ENCODE measurements around the gene PKN2.
A peak's percentile ranks its signal among the peaks of the same experiment; 100 is the strongest.
"Not testable (repeated sequence)": the region's sequence is repeated elsewhere in the genome, so short reads cannot be mapped to it uniquely, and the experiment has no call there.

The PKN2 gene

GRCh38 chr1:88825721-88826120 is 141.6 kb downstream of the PKN2 start:
- TF ChIP-seq, protein P1, sequence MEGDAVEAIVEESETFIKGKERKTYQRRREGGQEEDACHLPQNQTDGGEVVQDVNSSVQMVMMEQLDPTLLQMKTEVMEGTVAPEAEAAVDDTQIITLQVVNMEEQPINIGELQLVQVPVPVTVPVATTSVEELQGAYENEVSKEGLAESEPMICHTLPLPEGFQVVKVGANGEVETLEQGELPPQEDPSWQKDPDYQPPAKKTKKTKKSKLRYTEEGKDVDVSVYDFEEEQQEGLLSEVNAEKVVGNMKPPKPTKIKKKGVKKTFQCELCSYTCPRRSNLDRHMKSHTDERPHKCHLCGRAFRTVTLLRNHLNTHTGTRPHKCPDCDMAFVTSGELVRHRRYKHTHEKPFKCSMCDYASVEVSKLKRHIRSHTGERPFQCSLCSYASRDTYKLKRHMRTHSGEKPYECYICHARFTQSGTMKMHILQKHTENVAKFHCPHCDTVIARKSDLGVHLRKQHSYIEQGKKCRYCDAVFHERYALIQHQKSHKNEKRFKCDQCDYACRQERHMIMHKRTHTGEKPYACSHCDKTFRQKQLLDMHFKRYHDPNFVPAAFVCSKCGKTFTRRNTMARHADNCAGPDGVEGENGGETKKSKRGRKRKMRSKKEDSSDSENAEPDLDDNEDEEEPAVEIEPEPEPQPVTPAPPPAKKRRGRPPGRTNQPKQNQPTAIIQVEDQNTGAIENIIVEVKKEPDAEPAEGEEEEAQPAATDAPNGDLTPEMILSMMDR (IDR thresholded peaks at IDR 0.05; ENCODE audit: low read depth, low read length, missing control alignments): no peak
- no peak overlapping the region for H3K27ac ChIP-seq
- DNase-seq: no peak
- in situ Hi-C loops (cut with HindIII; ENCODE audit: low pct_ligation_motif_present, low sequenced_read_pairs): no loop called here
- H3K4me3 ChIP-seq (ENCODE audit: low read depth, low read length): no peak overlapping the region
- peaks cover 4% of the 10 kb centered on the region for H3K36me3 ChIP-seq (replicated peaks)
- no peaks in the 10 kb centered on the region for H3K27me3 ChIP-seq (replicated peaks)

GRCh38 chr1:88847643-88848042 is 163.6 kb downstream of the PKN2 start:
- in situ Hi-C loops (cut with HindIII; ENCODE audit: low pct_ligation_motif_present, low sequenced_read_pairs): no loop called here
- Histone ChIP-seq H3K36me3 (replicated peaks) (peaks cover 5% of the 10 kb centered on the region), H3K27ac (no peak overlapping the region), H3K4me3 (ENCODE audit: low read depth, low read length) (no peak overlapping the region), H3K27me3 (replicated peaks) (no peaks in the 10 kb centered on the region)
- no peak for DNase-seq
- TF ChIP-seq, protein P1 (IDR thresholded peaks at IDR 0.05; ENCODE audit: low read depth, low read length, missing control alignments): no peak

- peaks cover 14% of the 10 kb centered on the region for H3K36me3 ChIP-seq (replicated peaks)
- no peak overlapping the region for H3K4me3 ChIP-seq (ENCODE audit: low read depth, low read length)
- in situ Hi-C loops (cut with HindIII; ENCODE audit: low pct_ligation_motif_present, low sequenced_read_pairs): no loop called here
- no peaks in the 10 kb centered on the region for H3K27me3 ChIP-seq (replicated peaks)
- DNase-seq: no peak
- H3K27ac ChIP-seq: no peak overlapping the region
- TF ChIP-seq, protein P1 (IDR thresholded peaks at IDR 0.05; ENCODE audit: low read depth, low read length, missing control alignments): no peak
Observed at GRCh38 chr1:88851303-88852063, 167.4 kb downstream of the PKN2 start.

DNA sequence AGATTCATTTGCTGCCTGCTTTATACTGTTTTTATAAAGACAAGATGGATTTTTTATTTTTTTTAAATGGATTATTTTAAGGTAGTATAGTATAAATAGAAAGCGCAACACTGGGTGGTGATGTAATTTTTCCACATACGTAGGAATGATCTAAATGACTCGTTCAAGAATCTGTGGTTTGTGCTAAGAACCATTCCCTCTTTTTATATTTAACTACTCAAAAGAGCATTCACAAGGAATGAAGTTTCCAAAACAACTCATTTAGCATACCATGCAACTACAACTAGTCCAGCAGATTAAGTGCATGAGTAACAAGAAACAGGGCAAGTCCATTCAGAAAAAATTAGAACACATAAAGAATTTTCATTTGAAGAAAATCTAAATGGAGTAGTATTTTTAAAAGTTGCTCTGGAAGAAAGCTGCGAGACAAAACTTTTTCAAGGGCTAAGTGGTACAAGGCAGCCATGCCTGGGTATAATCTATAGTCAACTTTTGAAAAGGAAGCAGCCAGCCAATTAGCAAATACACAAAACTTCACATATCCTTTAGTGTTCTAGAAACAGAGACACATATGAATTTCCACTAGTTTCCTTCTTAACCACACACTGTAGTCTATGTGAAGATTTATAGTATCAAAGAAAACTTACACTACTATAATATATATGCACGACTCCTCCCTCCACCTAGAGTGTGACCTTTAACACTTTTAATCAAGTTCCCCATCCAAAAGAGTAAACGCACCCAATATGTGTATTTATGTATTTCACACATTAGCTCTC is 183.9 kb downstream of the PKN2 start:
- TF ChIP-seq, protein P1 (IDR thresholded peaks at IDR 0.05; ENCODE audit: low read depth, low read length, missing control alignments): no peak
- no peaks in the 10 kb centered on the region for H3K36me3 ChIP-seq (replicated peaks)
- H3K27me3 ChIP-seq (replicated peaks): no peaks in the 10 kb centered on the region
- peak; percentile 3 for DNase-seq
- no peak overlapping the region for H3K4me3 ChIP-seq (ENCODE audit: low read depth, low read length)
- H3K27ac ChIP-seq: no peak overlapping the region
- in situ Hi-C loops (cut with HindIII; ENCODE audit: low pct_ligation_motif_present, low sequenced_read_pairs): no loop called here

DNA sequence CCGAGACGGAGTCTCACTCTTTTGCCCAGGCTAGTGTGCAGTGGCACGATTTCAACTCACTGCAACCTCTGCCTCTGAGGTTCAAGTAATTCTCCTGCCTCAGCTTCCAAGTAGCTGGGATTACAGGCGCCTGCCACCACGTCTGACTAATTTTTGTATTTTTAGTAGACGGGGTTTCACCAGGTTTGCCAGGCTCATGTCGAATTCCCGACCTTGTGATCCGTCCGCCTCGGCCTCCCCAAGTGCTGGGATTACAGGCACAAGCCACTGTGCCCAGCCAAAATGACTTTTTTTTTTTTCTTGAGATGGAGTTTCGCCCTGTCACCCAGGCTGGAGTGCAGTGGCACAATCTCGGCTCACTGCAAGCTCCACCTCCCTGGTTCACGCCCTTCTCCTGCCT is 185.6 kb downstream of the PKN2 start:
- H3K36me3 ChIP-seq (replicated peaks); DNase-seq; H3K27ac ChIP-seq; H3K4me3 ChIP-seq (ENCODE audit: low read depth, low read length); H3K27me3 ChIP-seq (replicated peaks); in situ Hi-C loops (cut with HindIII; ENCODE audit: low pct_ligation_motif_present, low sequenced_read_pairs): not testable (repeated sequence)

DNA sequence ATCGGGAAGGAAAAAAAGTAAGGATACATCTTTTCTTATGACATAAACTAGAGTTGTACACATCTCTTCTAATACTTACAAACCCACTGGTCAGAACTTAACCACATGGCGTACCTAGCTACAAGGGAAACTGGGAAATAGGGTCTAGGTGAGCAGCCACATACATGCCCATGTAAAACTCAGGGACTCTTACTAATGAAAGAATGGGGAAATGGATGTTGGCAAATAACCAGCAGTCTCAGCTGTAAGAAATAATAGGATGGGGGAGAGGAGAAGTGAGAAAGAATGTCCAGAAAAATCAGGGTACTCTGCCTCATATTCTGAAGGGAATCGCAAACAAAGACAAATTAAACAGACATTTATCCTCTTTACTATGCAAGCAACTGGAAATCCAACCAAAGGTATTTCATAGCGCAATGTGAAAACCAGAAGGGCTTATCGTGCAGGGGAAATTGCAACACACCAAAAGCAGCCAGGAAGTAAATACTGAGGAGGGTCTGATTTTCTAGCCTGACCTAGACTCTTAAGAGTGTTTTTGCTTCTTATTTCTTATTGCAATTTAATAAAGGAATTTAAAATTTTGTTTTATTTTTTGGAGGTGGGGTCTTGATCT is 189.8 kb downstream of the PKN2 start:
- Histone ChIP-seq H3K4me3 (ENCODE audit: low read depth, low read length) (no peak overlapping the region), H3K36me3 (replicated peaks) (no peaks in the 10 kb centered on the region), H3K27me3 (replicated peaks) (no peaks in the 10 kb centered on the region), H3K27ac (no peak overlapping the region)
- TF ChIP-seq, protein P1 (IDR thresholded peaks at IDR 0.05; ENCODE audit: low read depth, low read length, missing control alignments): no peak
- in situ Hi-C loops (cut with HindIII; ENCODE audit: low pct_ligation_motif_present, low sequenced_read_pairs): no loop called here
- no peak for DNase-seq

Data from brain microvascular endothelial cell (primary cell).